NCI-H446 treated with DMSO at 0.1 percent for 48 hours (cell line): ENCODE data around the gene CDX1.

ENCODE experiments used
- DNase-seq: peaks from one replicate; lab custom pipeline; 2025; lab: John Stamatoyannopoulos, UW

Gene CDX1

GRCh38 chr5:150163547-150164059 lies 3.0 kb upstream of the CDX1 start:
- DNase-seq, result peak; percentile 18

GRCh38 chr5:150164211-150164980 lies 2.2 kb upstream of the CDX1 start:
- no peak for DNase-seq

GRCh38 chr5:150166037-150166649 lies 435 bp upstream of the CDX1 start:
- DNase-seq, result no peak

GRCh38 chr5:150167512-150167850 lies 903 bp downstream of the CDX1 start:
- no peak for DNase-seq

GRCh38 chr5:150167908-150168307 lies 1.3 kb downstream of the CDX1 start:
- DNase-seq, result no peak

GRCh38 chr5:150168864-150169263 lies 2.3 kb downstream of the CDX1 start:
- DNase-seq, result no peak

GRCh38 chr5:150172145-150172544 lies 5.6 kb downstream of the CDX1 start:
- no peak for DNase-seq

- no peak for DNase-seq
These were observed 6.0 kb downstream of the CDX1 start for GRCh38 chr5:150172556-150172955.

GRCh38 chr5:150173161-150173560 lies 6.6 kb downstream of the CDX1 start:
- no peak for DNase-seq

- no peak for DNase-seq
These were observed 7.7 kb downstream of the CDX1 start for GRCh38 chr5:150174285-150174684.

GRCh38 chr5:150175076-150175475 lies 8.5 kb downstream of the CDX1 start:
- DNase-seq, result no peak

GRCh38 chr5:150175536-150175935 lies 9.0 kb downstream of the CDX1 start:
- DNase-seq, result no peak

- DNase-seq, result no peak
These were observed 10.3 kb downstream of the CDX1 start for GRCh38 chr5:150176745-150177477.

GRCh38 chr5:150177721-150178120 lies 11.1 kb downstream of the CDX1 start:
- no peak for DNase-seq

GRCh38 chr5:150178262-150178661 lies 11.7 kb downstream of the CDX1 start:
- no peak for DNase-seq

GRCh38 chr5:150179019-150179620 lies 12.5 kb downstream of the CDX1 start:
- no peak for DNase-seq

- DNase-seq, result no peak
These were observed 13.9 kb downstream of the CDX1 start for GRCh38 chr5:150180241-150181026.

- DNase-seq, result no peak
These were observed 14.4 kb downstream of the CDX1 start for GRCh38 chr5:150181027-150181426.

GRCh38 chr5:150181766-150182545 lies 15.4 kb downstream of the CDX1 start:
- DNase-seq, result no peak

- DNase-seq, result no peak
These were observed 16.2 kb downstream of the CDX1 start for GRCh38 chr5:150182774-150183173.

GRCh38 chr5:150183436-150183835 lies 16.9 kb downstream of the CDX1 start:
- no peak for DNase-seq
